ENCODE data around the gene FAM13A.

- TF ChIP-seq POLR2AphosphoS5 (IDR thresholded peaks at IDR 0.05; ENCODE audit: low read depth) (no peak), CTCF (IDR thresholded peaks at IDR 0.05; ENCODE audit: insufficient read depth, low read length) (no peak), REST (IDR thresholded peaks at IDR 0.05; ENCODE audit: insufficient replicate concordance, low read depth) (no peak), GABPA (IDR thresholded peaks at IDR 0.05; ENCODE audit: low read depth) (no peak), SPI1 (IDR thresholded peaks at IDR 0.05; ENCODE audit: borderline replicate concordance, low read depth) (no peak)
Observed at GRCh38 chr4:88792821-88793220, 264.2 kb downstream of the FAM13A start.

Measured in HL-60 (cell line).